HL-60 (cell line): ENCODE data around the gene FBXL20.

ENCODE experiments used
- DNase-seq, 2 experiments: peaks; one replicate each; pipeline ENCODE4 v3.0.0-alpha.2; 2010 to 2020; ENCODE audit warnings: low read depth in 1 of 2, low spot score in 1 of 2
- H3K27ac ChIP-seq: fragments of 250-450 bp; sonication (Bioruptor Pico); replicated peaks from 2 replicates; pipeline ENCODE4 v1.5.1; 2020; ENCODE audit warnings: mild to moderate bottlenecking, moderate library complexity
- H3K27me3 ChIP-seq: fragments of 250-450 bp; sonication (Bioruptor Pico); 2 replicates; pipeline ENCODE4 v1.5.1; 2021; ENCODE audit warnings: mild to moderate bottlenecking, moderate library complexity; ENCODE audit not compliant: insufficient read depth, poor library complexity, severe bottlenecking
- H3K4me3 ChIP-seq: replicated peaks from 2 replicates; pipeline ENCODE4 v1.5.1; 2011; ENCODE audit warnings: mild to moderate bottlenecking, control low read depth, low read length; ENCODE audit not compliant: insufficient read depth
- GABPA ChIP-seq: IDR thresholded peaks from 2 replicates; pipeline ENCODE4 v1.6.1; 2012; ENCODE audit warnings: low read depth
- POLR2AphosphoS5 ChIP-seq: IDR thresholded peaks from 2 replicates; pipeline ENCODE4 v1.6.1; 2012; ENCODE audit warnings: low read depth
- SPI1 ChIP-seq: IDR thresholded peaks from 2 replicates; pipeline ENCODE4 v1.6.1; 2012; ENCODE audit warnings: low read depth, mild to moderate bottlenecking, borderline replicate concordance
- TF ChIP-seq, protein P1 (sequence below): IDR thresholded peaks from one replicate; pipeline ENCODE4 v1.5.1; 2011; ENCODE audit warnings: low read length, control low read depth, inconsistent platforms; ENCODE audit not compliant: insufficient read depth
- TF ChIP-seq, protein P2 (sequence below): IDR thresholded peaks from 2 replicates; pipeline ENCODE4 v1.6.1; 2012; ENCODE audit warnings: low read depth; ENCODE audit not compliant: insufficient replicate concordance

FBXL20 gene

GRCh38 chr17:39230361-39230760 is 171.1 kb downstream of the FBXL20 start:
- no peak overlapping the region for H3K4me3 ChIP-seq
- TF ChIP-seq, protein P1, sequence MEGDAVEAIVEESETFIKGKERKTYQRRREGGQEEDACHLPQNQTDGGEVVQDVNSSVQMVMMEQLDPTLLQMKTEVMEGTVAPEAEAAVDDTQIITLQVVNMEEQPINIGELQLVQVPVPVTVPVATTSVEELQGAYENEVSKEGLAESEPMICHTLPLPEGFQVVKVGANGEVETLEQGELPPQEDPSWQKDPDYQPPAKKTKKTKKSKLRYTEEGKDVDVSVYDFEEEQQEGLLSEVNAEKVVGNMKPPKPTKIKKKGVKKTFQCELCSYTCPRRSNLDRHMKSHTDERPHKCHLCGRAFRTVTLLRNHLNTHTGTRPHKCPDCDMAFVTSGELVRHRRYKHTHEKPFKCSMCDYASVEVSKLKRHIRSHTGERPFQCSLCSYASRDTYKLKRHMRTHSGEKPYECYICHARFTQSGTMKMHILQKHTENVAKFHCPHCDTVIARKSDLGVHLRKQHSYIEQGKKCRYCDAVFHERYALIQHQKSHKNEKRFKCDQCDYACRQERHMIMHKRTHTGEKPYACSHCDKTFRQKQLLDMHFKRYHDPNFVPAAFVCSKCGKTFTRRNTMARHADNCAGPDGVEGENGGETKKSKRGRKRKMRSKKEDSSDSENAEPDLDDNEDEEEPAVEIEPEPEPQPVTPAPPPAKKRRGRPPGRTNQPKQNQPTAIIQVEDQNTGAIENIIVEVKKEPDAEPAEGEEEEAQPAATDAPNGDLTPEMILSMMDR: no peak
- TF ChIP-seq, protein P2, sequence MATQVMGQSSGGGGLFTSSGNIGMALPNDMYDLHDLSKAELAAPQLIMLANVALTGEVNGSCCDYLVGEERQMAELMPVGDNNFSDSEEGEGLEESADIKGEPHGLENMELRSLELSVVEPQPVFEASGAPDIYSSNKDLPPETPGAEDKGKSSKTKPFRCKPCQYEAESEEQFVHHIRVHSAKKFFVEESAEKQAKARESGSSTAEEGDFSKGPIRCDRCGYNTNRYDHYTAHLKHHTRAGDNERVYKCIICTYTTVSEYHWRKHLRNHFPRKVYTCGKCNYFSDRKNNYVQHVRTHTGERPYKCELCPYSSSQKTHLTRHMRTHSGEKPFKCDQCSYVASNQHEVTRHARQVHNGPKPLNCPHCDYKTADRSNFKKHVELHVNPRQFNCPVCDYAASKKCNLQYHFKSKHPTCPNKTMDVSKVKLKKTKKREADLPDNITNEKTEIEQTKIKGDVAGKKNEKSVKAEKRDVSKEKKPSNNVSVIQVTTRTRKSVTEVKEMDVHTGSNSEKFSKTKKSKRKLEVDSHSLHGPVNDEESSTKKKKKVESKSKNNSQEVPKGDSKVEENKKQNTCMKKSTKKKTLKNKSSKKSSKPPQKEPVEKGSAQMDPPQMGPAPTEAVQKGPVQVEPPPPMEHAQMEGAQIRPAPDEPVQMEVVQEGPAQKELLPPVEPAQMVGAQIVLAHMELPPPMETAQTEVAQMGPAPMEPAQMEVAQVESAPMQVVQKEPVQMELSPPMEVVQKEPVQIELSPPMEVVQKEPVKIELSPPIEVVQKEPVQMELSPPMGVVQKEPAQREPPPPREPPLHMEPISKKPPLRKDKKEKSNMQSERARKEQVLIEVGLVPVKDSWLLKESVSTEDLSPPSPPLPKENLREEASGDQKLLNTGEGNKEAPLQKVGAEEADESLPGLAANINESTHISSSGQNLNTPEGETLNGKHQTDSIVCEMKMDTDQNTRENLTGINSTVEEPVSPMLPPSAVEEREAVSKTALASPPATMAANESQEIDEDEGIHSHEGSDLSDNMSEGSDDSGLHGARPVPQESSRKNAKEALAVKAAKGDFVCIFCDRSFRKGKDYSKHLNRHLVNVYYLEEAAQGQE: no peak
- TF ChIP-seq GABPA: no peak
- no peak for TF ChIP-seq SPI1
- no peak for TF ChIP-seq POLR2AphosphoS5

DNA sequence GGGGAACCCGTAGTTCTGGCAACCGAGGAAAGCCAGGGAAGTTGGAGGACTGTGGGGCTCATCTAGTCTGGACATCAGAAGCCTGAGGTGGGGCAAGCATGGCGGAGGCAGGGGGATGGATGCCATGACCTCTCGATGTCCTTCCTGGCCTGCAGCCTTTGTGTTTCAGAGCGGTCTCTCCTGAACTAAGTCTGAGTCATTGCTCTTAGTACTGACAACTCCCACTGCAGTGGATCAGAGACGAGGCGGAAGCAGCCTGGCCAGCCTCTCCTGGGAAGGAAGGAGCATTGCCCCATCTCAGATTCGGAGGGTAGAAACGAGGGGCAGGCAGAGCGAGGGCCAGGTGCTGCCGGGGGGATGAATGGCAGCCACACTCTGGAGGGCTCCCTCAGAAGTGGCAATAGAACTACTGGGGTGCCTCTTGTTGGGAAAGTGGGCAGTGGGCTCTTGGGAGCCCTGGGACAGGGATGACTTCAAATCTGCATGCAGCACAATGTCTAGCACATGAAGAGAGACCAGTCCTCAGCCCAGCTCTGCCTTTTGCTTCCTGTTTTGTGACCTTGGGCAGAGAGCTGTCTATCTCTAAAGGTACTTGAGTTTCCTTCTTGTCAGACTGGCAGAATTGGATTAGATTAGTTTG is 172.0 kb downstream of the FBXL20 start:
- Histone ChIP-seq H3K27me3 (peaks cover 17% of the 10 kb centered on the region), H3K4me3 (no peak overlapping the region), H3K27ac (no peak overlapping the region)
- no peak for TF ChIP-seq POLR2AphosphoS5
- TF ChIP-seq, protein P1: no peak
- TF ChIP-seq, protein P2: no peak
- no peak for TF ChIP-seq SPI1
- TF ChIP-seq GABPA: no peak
- peak; percentile 42 to 44 for DNase-seq

More at GRCh38 chr17:39230361-39230760, 171.1 kb downstream of the FBXL20 start:
- DNase-seq: no peak
- Histone ChIP-seq H3K27ac (no peak overlapping the region), H3K27me3 (peaks cover 12% of the 10 kb centered on the region)

- Histone ChIP-seq H3K4me3 (no peak overlapping the region), H3K27ac (no peak overlapping the region), H3K27me3 (peaks cover 37% of the 10 kb centered on the region)
- DNase-seq: no peak
- TF ChIP-seq, protein P2: no peak
- no peak for TF ChIP-seq SPI1
- TF ChIP-seq GABPA: no peak
- no peak for TF ChIP-seq POLR2AphosphoS5
These were observed 174.0 kb downstream of the FBXL20 start for GRCh38 chr17:39227364-39227919.
